Measurements from ENCODE around the gene ECHDC1.

DNA sequence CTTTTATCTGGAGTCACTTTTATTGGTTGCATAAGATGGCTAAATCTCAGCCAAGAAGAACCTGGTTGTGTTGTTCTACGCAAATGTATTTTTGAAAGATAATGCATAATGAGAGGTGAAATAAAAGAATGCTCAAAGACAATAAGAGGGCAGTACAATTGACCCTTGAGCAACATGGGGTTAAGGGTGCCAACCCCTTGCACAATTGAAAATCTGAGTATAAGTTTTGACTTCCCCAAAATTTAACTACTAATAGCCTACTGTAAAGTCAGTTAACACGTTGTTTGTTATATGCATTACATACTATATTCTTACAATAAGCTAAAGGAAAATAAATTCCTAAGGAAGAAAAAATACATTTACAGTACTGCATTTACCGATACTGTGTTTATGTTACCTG lies 70.8 kb downstream of the ECHDC1 start:
- TF ChIP-seq SPI1 (IDR thresholded peaks at IDR 0.05; ENCODE audit: low read depth, low read length), result no peak
- TF ChIP-seq POLR2A (IDR thresholded peaks at IDR 0.05; ENCODE audit: low read depth, low read length), result no peak
- no peak for TF ChIP-seq POLR2AphosphoS5 (IDR thresholded peaks at IDR 0.05; ENCODE audit: low read depth, low read length)
- TF ChIP-seq PAX5 (IDR thresholded peaks at IDR 0.05; ENCODE audit: insufficient read depth, low read length, severe bottlenecking), result no peak
- TF ChIP-seq TAF1 (IDR thresholded peaks at IDR 0.05; ENCODE audit: low read depth, low read length), result no peak
- no peak for TF ChIP-seq POU2F2 (IDR thresholded peaks at IDR 0.05; ENCODE audit: low read depth, low read length)

Measured in GM12891 (cell line).